Measurements from ENCODE around the gene SH3RF3. TPM values are rescaled to one million over a fixed set of nuclear protein-coding genes. Genes with fewer than 3 reads are reported as not detected.

The SH3RF3 gene
- total and polyA plus RNA-seq, 9 of the 15 experiments (the other 6 are each of a cell fraction or from before 2014, with no cell fraction given), result 0.02 TPM; not detected in 8

GRCh38 chr2:109342930-109343329 lies 213.9 kb downstream of the SH3RF3 start:
- no peak for FAIRE-seq
- no peak for TF ChIP-seq SRSF7 (optimal IDR thresholded peaks at IDR 0.05; ENCODE audit: low read depth, low read length)
- no peak for TF ChIP-seq NCOR1 (IDR thresholded peaks at IDR 0.05)
- no peak for TF ChIP-seq ZNF668 (CRISPR knock-in tag; IDR thresholded peaks at IDR 0.05)
- TF ChIP-seq MAFK (IDR thresholded peaks at IDR 0.05; ENCODE audit: low read length), result no peak
- TF ChIP-seq ATF4 (CRISPR knock-in tag; IDR thresholded peaks at IDR 0.05), result no peak
- no peak for TF ChIP-seq ZNF407 (IDR thresholded peaks at IDR 0.05; ENCODE audit: low read depth)
- TF ChIP-seq HNRNPL (IDR thresholded peaks at IDR 0.05; ENCODE audit: low read depth, low read length), result no peak
- no peak for TF ChIP-seq THAP7 (CRISPR knock-in tag; IDR thresholded peaks at IDR 0.05)
- TF ChIP-seq ZNF24 (IDR thresholded peaks at IDR 0.05), result no peak
- no peak for TF ChIP-seq ZBTB43 (CRISPR knock-in tag; IDR thresholded peaks at IDR 0.05)
- no peak for TF ChIP-seq CBX8 (IDR thresholded peaks at IDR 0.05; ENCODE audit: borderline replicate concordance, extremely low read depth, low read depth, low read length, poor library complexity, severe bottlenecking)

More at GRCh38 chr2:109342930-109343329, 213.9 kb downstream of the SH3RF3 start:
- no TSS peak for BruUV-seq (replicated peaks)
- Histone ChIP-seq H2AFZ (ENCODE audit: low read depth, low read length) (no peak overlapping the region), H3K27ac (ENCODE audit: extremely low read depth, low read depth, low read length) (no peak overlapping the region), H3K4me2 (ENCODE audit: insufficient read depth, low read length) (no peak overlapping the region), H3K4me3 (no peak overlapping the region), H3K9ac (ENCODE audit: insufficient read depth in 1 of 2, low read depth in 2 of 2, low read length in 2 of 2) (no peak overlapping the region), H3K9me3 (replicated peaks; ENCODE audit: control insufficient read depth, insufficient read depth, low read depth, low read length) (no peaks in the 10 kb centered on the region), H3K9me1 (ENCODE audit: control insufficient read depth, insufficient read depth, low read length) (no peaks in the 10 kb centered on the region), H3K36me3 (ENCODE audit: control insufficient read depth, insufficient read depth, low read length) (no peaks in the 10 kb centered on the region), H3K4me1 (replicated peaks in 1 of 2; ENCODE audit: control insufficient read depth in 2 of 2, insufficient read depth in 2 of 2, low read length in 2 of 2) (no peaks in the 10 kb centered on the region), H3K79me2 (ENCODE audit: control insufficient read depth, insufficient read depth, low read length) (no peaks in the 10 kb centered on the region), H4K20me1 (replicated peaks; ENCODE audit: control insufficient read depth, insufficient read depth, low read length) (0 out of 2 replicates have a peak, but pooled peaks cover 4% of the 10 kb centered on the region), H3K27me3 (ENCODE audit: control insufficient read depth in 2 of 2, insufficient read depth in 2 of 2, low read length in 2 of 2) (peaks cover 18 to 58% of the 10 kb centered on the region in 2 experiments; a peak in 4 of 5 replicates)
- in situ Hi-C loops (cut with MboI), result no loop called here
- POLR2A ChIA-PET, result no interaction called here
- no peak for DNase-seq (ENCODE audit: extremely low read depth in 1 of 4, low spot score in 3 of 4)
- ATAC-seq, result no peak
- intact Hi-C loops (cut with micrococcal nuclease), result no loop called here
- 0% methylated on average over 6 of the region's 6 CpGs for WGBS (ENCODE audit: insufficient coverage, low coverage, missing lambda C conversion rate)
- CTCF ChIA-PET (ENCODE audit: low intra/inter-chr PET ratio), result no interaction called here
